A549 (cell line): ENCODE measurements around the gene MAML3. TPM values are rescaled to one million over a fixed set of nuclear protein-coding genes. Genes with fewer than 3 reads are reported as not detected.

Experiments used
- ATAC-seq, 2 experiments: fragments of 200-7000 bp in 1 of 2; fragments of >200 bp in 1 of 2; cut with Nextera tagmentation in 1 of 2; cut with Tn5 transposase in 1 of 2; 3 replicates each; pipeline versions ENCODE4 v1.8.0 to v1.9.1; 2018 to 2020; ENCODE audit warnings: mild to moderate bottlenecking in 1 of 2, moderate library complexity in 1 of 2
- CTCF ChIA-PET: fragments of 300-600 bp; sonication (Branson Sonifier 250); formaldehyde crosslinking; extraction: SDS; loops from one replicate; lab custom pipeline; 2021; ENCODE audit warnings: antibody characterized with exemption, inconsistent platforms; lab: Yijun Ruan, JAX
- POLR2A ChIA-PET: fragments of 350-600 bp; formaldehyde crosslinking; extraction: SDS; loops from one replicate; lab custom pipeline; 2021; ENCODE audit warnings: antibody characterized with exemption, inconsistent platforms; lab: Yijun Ruan, JAX
- DNase-seq, 2 experiments: peaks; one replicate each; pipeline versions ENCODE4 v3.0.0 to v3.0.0-alpha.2; 2011 to 2016; ENCODE audit warnings: low read depth in 1 of 2, low spot score in 1 of 2
- FAIRE-seq: peaks from 2 replicates; lab custom pipeline; 2011; peaks lifted over from hg19 to GRCh38; lab: Jason Lieb, UNC
- H3K27ac ChIP-seq, 2 experiments: fragments of >200 bp; sonication (Bioruptor Twin); formaldehyde crosslinking; 3 replicates each; pipeline ENCODE4 v1.5.1; 2016 to 2017
- H3K4me1 ChIP-seq: fragments of >200 bp; sonication (Bioruptor Twin); formaldehyde crosslinking; 3 replicates; pipeline ENCODE4 v1.6.1; 2016
- H3K4me2 ChIP-seq: fragments of >200 bp; sonication (Bioruptor Twin); formaldehyde crosslinking; 3 replicates; pipeline ENCODE4 v1.6.1; 2016
- H3K4me3 ChIP-seq: fragments of >200 bp; sonication (Bioruptor Twin); formaldehyde crosslinking; 3 replicates; pipeline ENCODE4 v1.5.1; 2016
- H3K9me3 ChIP-seq: fragments of >200 bp; sonication (Bioruptor Twin); formaldehyde crosslinking; 3 replicates; pipeline ENCODE4 v1.6.1; 2016
- CBX8 ChIP-seq: fragments of 200-600 bp; sonication (generic); IDR thresholded peaks from 2 replicates; pipeline ENCODE4 v1.6.1; 2016
- CEBPB ChIP-seq, 2 experiments: fragments of >200 bp in 1 of 2; sonication (Bioruptor Twin) in 1 of 2; formaldehyde crosslinking in 1 of 2; IDR thresholded peaks; 2 replicates each; pipeline ENCODE4 v1.6.1; 2012 to 2016
- CHD2 ChIP-seq: fragments of 150-350 bp; IDR thresholded peaks from 2 replicates; pipeline ENCODE4 v1.6.1; 2014; ENCODE audit warnings: low read length; ENCODE audit not compliant: partially characterized antibody
- EHMT2 ChIP-seq: fragments of 200-600 bp; sonication (generic); IDR thresholded peaks from 2 replicates; pipeline ENCODE4 v1.6.1; 2016; ENCODE audit warnings: antibody characterized with exemption, low read depth, mild to moderate bottlenecking, moderate library complexity
- ESRRA ChIP-seq: fragments of 150-350 bp; IDR thresholded peaks from 2 replicates; pipeline ENCODE4 v1.6.1; 2014; ENCODE audit warnings: mild to moderate bottlenecking, low read length, borderline replicate concordance
- GATA3 ChIP-seq: IDR thresholded peaks from 2 replicates; pipeline ENCODE4 v1.6.1; 2012; ENCODE audit warnings: borderline replicate concordance
- HEYL ChIP-seq: fragments of 250-450 bp; sonication (Bioruptor Pico); IDR thresholded peaks from 2 replicates; pipeline ENCODE4 v1.8.0; 2021; ENCODE audit warnings: mild to moderate bottlenecking, moderate library complexity
- JUN ChIP-seq, 2 experiments: fragments of >200 bp; sonication (Bioruptor Twin); formaldehyde crosslinking; IDR thresholded peaks; 2 replicates in 1 of 2; 3 replicates in 1 of 2; pipeline ENCODE4 v1.6.1; 2016 to 2017
- KDM1A ChIP-seq: fragments of 200-600 bp; sonication (generic); IDR thresholded peaks from 2 replicates; pipeline ENCODE4 v1.6.1; 2016; ENCODE audit warnings: low read depth, mild to moderate bottlenecking
- MAFK ChIP-seq: fragments of 450-650 bp; IDR thresholded peaks from 2 replicates; pipeline ENCODE4 v1.6.1; 2014; ENCODE audit not compliant: partially characterized antibody
- MYC ChIP-seq: IDR thresholded peaks from 2 replicates; pipeline ENCODE4 v1.6.1; 2012; ENCODE audit warnings: mild to moderate bottlenecking, inconsistent platforms, low read length, improper control_type of control experiment, borderline replicate concordance
- NFE2L2 ChIP-seq: fragments of 150-350 bp; conservative IDR thresholded peaks from 2 replicates; pipeline ENCODE4 v1.6.1; 2014; ENCODE audit warnings: low read length
- NPAS2 ChIP-seq: fragments of 250-450 bp; sonication (Bioruptor Pico); IDR thresholded peaks from 2 replicates; pipeline ENCODE4 v1.8.0; 2022; ENCODE audit warnings: mild to moderate bottlenecking, moderate library complexity, borderline replicate concordance
- NR3C1 ChIP-seq: fragments of >200 bp; sonication (Bioruptor Twin); formaldehyde crosslinking; IDR thresholded peaks from 3 replicates; pipeline ENCODE4 v1.6.1; 2017
- POLR2AphosphoS2 ChIP-seq: conservative IDR thresholded peaks from 2 replicates; pipeline ENCODE4 v1.6.1; 2012; ENCODE audit warnings: low read length, improper control_type of control experiment, inconsistent platforms
- RARB ChIP-seq: fragments of 250-450 bp; sonication (Bioruptor Pico); IDR thresholded peaks from 2 replicates; pipeline ENCODE4 v1.8.0; 2021; ENCODE audit warnings: mild to moderate bottlenecking, moderate library complexity
- RCOR1 ChIP-seq: fragments of 150-350 bp; IDR thresholded peaks from 2 replicates; pipeline ENCODE4 v1.6.1; 2014; ENCODE audit warnings: antibody characterized with exemption, low read length, low read depth
- TFCP2L1 ChIP-seq: fragments of 250-450 bp; sonication (Bioruptor Pico); IDR thresholded peaks from 2 replicates; pipeline ENCODE4 v1.5.0; 2021; ENCODE audit warnings: mild to moderate bottlenecking
- ZC3H11A ChIP-seq: fragments of 450-650 bp; IDR thresholded peaks from 2 replicates; pipeline ENCODE4 v1.6.1; 2014; ENCODE audit warnings: antibody characterized with exemption, mild to moderate bottlenecking
- ZFP36 ChIP-seq: fragments of 450-650 bp; IDR thresholded peaks from 2 replicates; pipeline ENCODE4 v1.6.1; 2014; ENCODE audit warnings: borderline replicate concordance; ENCODE audit not compliant: partially characterized antibody
- ZNF302 ChIP-seq: fragments of 250-450 bp; sonication (Bioruptor Pico); IDR thresholded peaks from 2 replicates; pipeline ENCODE4 v1.9.0; 2021; ENCODE audit warnings: inconsistent platforms, mild to moderate bottlenecking, moderate library complexity
- ZSCAN20 ChIP-seq: fragments of 250-450 bp; sonication (Bioruptor Pico); IDR thresholded peaks from 2 replicates; pipeline ENCODE4 v1.8.0; 2022; ENCODE audit warnings: mild to moderate bottlenecking, moderate library complexity
- WGBS: methylation state at CpG from one replicate; pipeline ENCODE4 v1.1.6; 2017; ENCODE audit errors: missing lambda C conversion rate; 5-methylcytosine and 5-hydroxymethylcytosine counted together
- polyA plus RNA-seq, 4 experiments: library from polyadenylated mRNA; depleted of rRNA in 3 of 4; stranded (reverse); fragments of >200 nt; fragmentation: RNase III in 1 of 4; extraction: RNeasy Plus Mini Kit Qiagen cat#74134 plus additional on column Dnase treatment in 1 of 4; gene quantifications; 2 replicates in 3 of 4; 3 replicates in 1 of 4; pipeline ENCODE4 v1.2.3, GENCODE V29; 2011 to 2017
- TF ChIP-seq, protein P1 (sequence below): IDR thresholded peaks from 2 replicates; pipeline ENCODE4 v1.6.1; 2012
- TF ChIP-seq, protein P2 (sequence below): IDR thresholded peaks from 2 replicates; pipeline ENCODE4 v1.6.1; 2012; ENCODE audit warnings: low read depth, borderline replicate concordance

The MAML3 gene
- polyA plus RNA-seq, 2 of the 4 experiments (the other 2 are of a cell fraction) = 9.0 to 22.2 TPM

DNA sequence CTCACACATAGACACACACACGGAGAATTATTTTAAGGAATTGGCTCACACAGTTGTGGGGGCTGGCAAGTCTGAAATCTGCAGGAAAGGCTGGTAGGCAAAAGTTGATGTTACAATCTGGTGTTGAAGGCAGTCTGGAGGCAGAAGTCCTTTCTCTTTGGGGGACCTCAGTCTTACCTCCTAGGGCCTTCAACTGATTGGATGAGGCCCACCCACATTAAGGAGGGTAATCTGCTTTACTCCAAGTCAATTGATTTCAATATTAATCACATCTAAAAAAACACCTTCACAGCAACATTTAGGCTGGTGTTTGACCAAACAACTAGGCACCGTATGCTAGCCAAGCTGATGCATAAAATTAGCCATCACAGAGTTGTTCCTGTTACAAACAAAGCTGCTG lies 477.6 kb downstream of the MAML3 start:
- TF ChIP-seq NFE2L2 (no peak), ZSCAN20 (CRISPR knock-in tag) (no peak), CBX8 (no peak), GATA3 (no peak), NR3C1 (no peak), ZFP36 (no peak), CEBPB (IDR thresholded peaks at IDR 0.05) (no peak), RARB (CRISPR knock-in tag) (no peak), JUN (IDR thresholded peaks at IDR 0.05) (no peak), ZC3H11A (no peak), HEYL (CRISPR knock-in tag) (no peak)
- TF ChIP-seq, protein P1, sequence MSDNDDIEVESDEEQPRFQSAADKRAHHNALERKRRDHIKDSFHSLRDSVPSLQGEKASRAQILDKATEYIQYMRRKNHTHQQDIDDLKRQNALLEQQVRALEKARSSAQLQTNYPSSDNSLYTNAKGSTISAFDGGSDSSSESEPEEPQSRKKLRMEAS = no peak
- TF ChIP-seq, all 56 proteins: peak for 0
- 100% methylated on average over 2 of the region's 2 CpGs for WGBS
- DNase-seq (no peak), ATAC-seq (no peak), FAIRE-seq (no peak)
- Histone ChIP-seq H3K9me3 (no peaks in the 10 kb centered on the region), H3K4me3 (no peak overlapping the region), H3K4me2 (no peak overlapping the region), H3K4me1 (no peaks in the 10 kb centered on the region), H3K27ac (no peak overlapping the region)
- CTCF ChIA-PET = interaction anchor here (1.5 kb wide), 1 partner anchor 20 kb away, joined by 3 read pairs; no protein-coding TSS in a partner anchor
- POLR2A ChIA-PET = no interaction called here

DNA sequence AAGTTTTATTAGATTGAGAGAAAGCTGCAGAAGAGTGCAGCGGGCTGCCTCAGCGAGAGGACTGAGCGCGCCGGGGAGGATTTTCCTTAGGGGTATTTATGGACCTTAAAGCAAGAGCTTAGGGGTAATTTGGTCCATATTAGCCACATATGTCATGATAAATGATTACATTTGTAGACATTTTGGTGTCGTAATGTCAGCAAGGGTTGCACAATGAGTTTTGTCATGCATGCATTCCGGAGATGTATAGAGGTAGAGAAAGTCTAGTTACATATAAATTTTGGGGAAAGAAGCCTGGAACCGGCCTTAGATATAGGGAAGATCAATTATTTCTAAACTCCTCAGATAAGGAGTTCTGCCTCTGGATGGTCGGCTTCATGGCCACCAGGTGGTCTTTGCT lies 478.3 kb downstream of the MAML3 start:
- Histone ChIP-seq H3K4me2 (no peak overlapping the region), H3K4me1 (no peaks in the 10 kb centered on the region), H3K4me3 (no peak overlapping the region), H3K27ac (no peak overlapping the region), H3K9me3 (no peaks in the 10 kb centered on the region)
- ATAC-seq (no peak), FAIRE-seq (no peak), DNase-seq (no peak)
- ChIA-PET POLR2A (no interaction called here), CTCF (interaction anchor here (1.4 to 2.1 kb wide), 2 partner anchors 9 to 18 kb away, joined by 3 to 8 read pairs; no protein-coding TSS in a partner anchor)
- WGBS = 90% methylated on average over 9 of the region's 9 CpGs
- TF ChIP-seq MAFK (no peak), CEBPB (IDR thresholded peaks at IDR 0.05) (peak in 1 of 2 experiments; percentile 20; a peak in 1 of 4 replicates)

DNA sequence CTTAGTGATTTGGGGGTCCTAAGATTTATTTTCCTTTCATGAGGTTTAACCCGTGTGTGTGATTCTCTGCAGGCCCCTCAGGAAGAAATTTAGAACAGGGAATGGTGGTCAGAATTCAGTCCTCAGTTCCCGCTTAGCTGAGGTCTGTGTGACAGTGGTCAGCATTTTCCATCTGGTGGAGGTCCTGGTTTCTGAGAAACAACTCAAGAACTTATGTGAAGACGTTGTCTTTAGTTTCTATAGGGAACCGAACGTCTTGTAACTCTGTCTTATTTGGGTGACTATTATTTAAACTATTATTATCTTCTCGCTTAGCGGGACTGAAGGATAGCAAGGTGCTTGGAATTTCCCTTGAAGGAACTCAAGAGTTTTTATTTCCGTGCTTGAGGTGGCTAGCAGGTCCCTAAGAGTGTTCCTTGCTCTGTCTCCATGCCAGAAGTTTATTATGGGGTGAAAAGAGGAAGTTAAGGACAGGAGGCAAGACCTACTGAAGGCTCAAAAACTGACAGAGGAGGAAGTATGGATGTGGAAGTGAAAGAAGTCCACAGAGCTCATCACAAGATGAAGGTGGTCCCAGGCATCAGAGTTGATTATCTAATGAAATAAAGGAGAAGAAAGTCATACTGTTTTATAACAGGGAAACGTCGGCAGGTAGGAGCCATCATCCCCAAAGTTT lies 479.0 kb downstream of the MAML3 start:
- H3K4me1 ChIP-seq = no peaks in the 10 kb centered on the region
- no peak overlapping the region for H3K4me3 ChIP-seq
- no peak overlapping the region for H3K4me2 ChIP-seq
- TF ChIP-seq NPAS2 (CRISPR knock-in tag) (no peak), TFCP2L1 (CRISPR knock-in tag) (no peak), KDM1A (no peak), MYC (no peak), CBX8 (no peak), ESRRA (no peak), RCOR1 (no peak), ZNF302 (no peak), POLR2AphosphoS2 (no peak), CHD2 (no peak), EHMT2 (no peak)
- TF ChIP-seq, protein P2, sequence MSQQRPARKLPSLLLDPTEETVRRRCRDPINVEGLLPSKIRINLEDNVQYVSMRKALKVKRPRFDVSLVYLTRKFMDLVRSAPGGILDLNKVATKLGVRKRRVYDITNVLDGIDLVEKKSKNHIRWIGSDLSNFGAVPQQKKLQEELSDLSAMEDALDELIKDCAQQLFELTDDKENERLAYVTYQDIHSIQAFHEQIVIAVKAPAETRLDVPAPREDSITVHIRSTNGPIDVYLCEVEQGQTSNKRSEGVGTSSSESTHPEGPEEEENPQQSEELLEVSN = no peak
- POLR2A ChIA-PET = no interaction called here
- ATAC-seq (no peak), FAIRE-seq (no peak), DNase-seq (no peak)
- no peak overlapping the region for H3K27ac ChIP-seq
- H3K9me3 ChIP-seq = no peaks in the 10 kb centered on the region
- WGBS = 93% methylated on average over 10 of the region's 10 CpGs
- CTCF ChIA-PET = interaction anchor here (1.3 to 2.1 kb wide), 3 partner anchors 9 to 685 kb away, joined by 3 to 8 read pairs (median 3); no protein-coding TSS in a partner anchor
